Psoas muscle (tissue), 8 donors: ENCODE results near the gene MRPL53. TPM values are rescaled to one million over a fixed set of nuclear protein-coding genes. Genes with fewer than 3 reads are reported as not detected.

Experiments used
- ATAC-seq, 4 donors: fragments of 200-7000 bp; cut with Tn5 transposase; one replicate each; pipeline ENCODE4 v1.9.1; 2020; ENCODE audit warnings: moderate library complexity in 3 of 4, mild to moderate bottlenecking in 2 of 4
- DNase-seq, 2 donors: peaks; one replicate each; pipeline ENCODE4 v3.0.0-alpha.2; 2020
- H3K27ac ChIP-seq: fragments of 200-600 bp; one replicate; pipeline ENCODE4 v1.8.0; 2022
- H3K27me3 ChIP-seq, 3 donors: fragments of 200-600 bp in 1 of 3; one replicate each; pipeline versions ENCODE4 v1.6.1 to v1.8.0; 2013 to 2022; ENCODE audit warnings: low read length in 2 of 3, mild to moderate bottlenecking in 2 of 3, moderate library complexity in 1 of 3; ENCODE audit not compliant: insufficient read depth in 3 of 3
- H3K36me3 ChIP-seq, 2 donors: fragments of 200-600 bp in 1 of 2; one replicate each; pipeline versions ENCODE4 v1.6.1 to v1.8.0; 2013 to 2022; ENCODE audit warnings: low read depth in 1 of 2, mild to moderate bottlenecking in 1 of 2, moderate library complexity in 1 of 2; ENCODE audit not compliant: insufficient read depth in 1 of 2
- H3K4me1 ChIP-seq: fragments of 200-600 bp; one replicate; pipeline ENCODE4 v1.8.0; 2022
- H3K4me3 ChIP-seq: fragments of 200-600 bp; one replicate; pipeline ENCODE4 v1.8.0; 2022; ENCODE audit warnings: mild to moderate bottlenecking
- H3K9me3 ChIP-seq: fragments of 200-600 bp; one replicate; pipeline ENCODE4 v1.8.0; 2022
- CTCF ChIP-seq: fragments of 200-600 bp; IDR thresholded peaks from one replicate; pipeline ENCODE4 v1.8.0; 2022; ENCODE audit warnings: antibody characterized with exemption
- WGBS, 3 donors: extraction: QIAGEN DNeasy Blood & Tissue Kit; methylation state at CpG; one replicate each; pipeline versions ENCODE4 v1.1.6 to v1.1.7; 2013; 5-methylcytosine and 5-hydroxymethylcytosine counted together
- intact Hi-C, 2 donors: fragments of 100-400 bp; cut with DNase I; formaldehyde crosslinking; loops; one replicate each; pipeline versions ENCODE4 v1.11.0 to v1.14.2; 2022
- polyA plus RNA-seq, 3 donors: library from polyadenylated mRNA; stranded (reverse); fragments of 200-250 nt; gene quantifications; one replicate each; pipeline ENCODE4 v1.2.3, GENCODE V29; 2013
- total RNA-seq, 4 donors: library from RNA; stranded (reverse); fragmentation: NEBNext Ultra II Directional in 2 of 4; extraction: Animal tissue kit (Norgen Biotek cat#: 25700) in 2 of 4; gene quantifications; one replicate each; pipeline versions ENCODE4 v1.2.1 to v1.2.4, GENCODE V29; 2021 to 2023
- donor health status: healthy with polysubstance abuse.
- donor health status: DM: no; HTN: no; CAD: no; lungs with moderate emphysema.
- donor health status: Bipolar disorder and iron deficiency.
- donor health status: healthy.
- donor health status: DM: yes; HTN: yes; CAD: no.
- donor health status: DM: no; HTN: no; CAD: no.
- donor health status: DM: no; HTN: no; CAD: no.
- donor health status: DM: yes; HTN: yes; CAD: no.

The MRPL53 gene
- total and polyA plus RNA-seq, 7 donors = 63.7 to 157 (median 118) TPM

GRCh38 chr2:74458938-74459363 is 13.5 kb downstream of the MRPL53 start:
- intact Hi-C loops = no loop called here
- ATAC-seq (no peak), DNase-seq (no peak)
- H3K27ac ChIP-seq = peak overlapping the region; percentile 87
- TF ChIP-seq CTCF = no peak
- peaks cover 3 to 38% of the 10 kb centered on the region in 2 donors for H3K36me3 ChIP-seq
- peak overlapping the region; percentile 86 for H3K4me3 ChIP-seq
- H3K4me1 ChIP-seq = peaks cover 29% of the 10 kb centered on the region
- no peaks in the 10 kb centered on the region for H3K9me3 ChIP-seq
- H3K27me3 ChIP-seq = no peaks in the 10 kb centered on the region
- WGBS, 3 donors = 1 to 3% (median 3%) methylated on average over 10 of the region's 10 CpGs

GRCh38 chr2:74458132-74458937 is 14.1 kb downstream of the MRPL53 start, which contains the start of gene WBP1:
WBP1 (plus strand) TSS chr2:74458438; CDS start chr2:74458603, 165 bp downstream.
- intact Hi-C loops = no loop called here
- peak within 1 kb of the TSS; percentile 87 for H3K27ac ChIP-seq
- peaks cover 3 to 38% of the 10 kb centered on the region in 2 donors for H3K36me3 ChIP-seq
- peaks cover 26% of the 10 kb centered on the region for H3K4me1 ChIP-seq
- H3K4me3 ChIP-seq = peak within 1 kb of the TSS; percentile 86
- no peak for TF ChIP-seq CTCF
- H3K27me3 ChIP-seq = no peaks in the 10 kb centered on the region
- peak; percentile 99 to 100 for DNase-seq
- H3K9me3 ChIP-seq = no peaks in the 10 kb centered on the region
- peak; percentile 90 to 94 (median 93) for ATAC-seq
- WGBS, 3 donors = 0 to 1% (median 1%) methylated on average over 30 to 38 of the region's 38 CpGs

GRCh38 chr2:74457549-74458131 is 14.8 kb downstream of the MRPL53 start:
- WGBS, 3 donors = 0 to 1% (median 0%) methylated on average over 32 to 46 of the region's 46 CpGs
- peak overlapping the region; percentile 86 for H3K4me3 ChIP-seq
- DNase-seq (peak; percentile 67 to 77), ATAC-seq (peak; percentile 7 to 21 (median 12))
- intact Hi-C loops = loop anchor here in 1 of 2 donors (2.0 kb wide), 1 partner anchor 721 kb away; the partner anchor contains the start of gene TPRKB
- H3K27ac ChIP-seq = peak overlapping the region; percentile 87
- H3K27me3 ChIP-seq = no peaks in the 10 kb centered on the region
- peaks cover 26% of the 10 kb centered on the region for H3K4me1 ChIP-seq
- peaks cover 2 to 31% of the 10 kb centered on the region in 2 donors for H3K36me3 ChIP-seq
- H3K9me3 ChIP-seq = no peaks in the 10 kb centered on the region
- no peak for TF ChIP-seq CTCF

GRCh38 chr2:74457129-74457548 is 15.3 kb downstream of the MRPL53 start:
- DNase-seq (no peak), ATAC-seq (no peak)
- Histone ChIP-seq H3K4me3 (peak overlapping the region; percentile 86), H3K36me3 (peaks cover 0 to 26% of the 10 kb centered on the region in 2 donors), H3K4me1 (peaks cover 26% of the 10 kb centered on the region), H3K27ac (peak overlapping the region; percentile 87), H3K27me3 (no peaks in the 10 kb centered on the region), H3K9me3 (no peaks in the 10 kb centered on the region)
- 3 to 5% (median 4%) methylated on average over 24 to 27 of the region's 27 CpGs for WGBS, 3 donors
- no peak for TF ChIP-seq CTCF
- intact Hi-C loops = loop anchor here in 1 of 2 donors (2.0 kb wide), 1 partner anchor 720 kb away; the partner anchor contains the start of gene TPRKB
